ENCODE data around the gene PLET1. TPM values are rescaled to one million over a fixed set of nuclear protein-coding genes. Genes with fewer than 3 reads are reported as not detected.

PLET1 gene
- total and polyA plus RNA-seq, 2 of the 8 experiments (the other 6 are each of a cell fraction or from before 2014, with no cell fraction given) = not detected

DNA sequence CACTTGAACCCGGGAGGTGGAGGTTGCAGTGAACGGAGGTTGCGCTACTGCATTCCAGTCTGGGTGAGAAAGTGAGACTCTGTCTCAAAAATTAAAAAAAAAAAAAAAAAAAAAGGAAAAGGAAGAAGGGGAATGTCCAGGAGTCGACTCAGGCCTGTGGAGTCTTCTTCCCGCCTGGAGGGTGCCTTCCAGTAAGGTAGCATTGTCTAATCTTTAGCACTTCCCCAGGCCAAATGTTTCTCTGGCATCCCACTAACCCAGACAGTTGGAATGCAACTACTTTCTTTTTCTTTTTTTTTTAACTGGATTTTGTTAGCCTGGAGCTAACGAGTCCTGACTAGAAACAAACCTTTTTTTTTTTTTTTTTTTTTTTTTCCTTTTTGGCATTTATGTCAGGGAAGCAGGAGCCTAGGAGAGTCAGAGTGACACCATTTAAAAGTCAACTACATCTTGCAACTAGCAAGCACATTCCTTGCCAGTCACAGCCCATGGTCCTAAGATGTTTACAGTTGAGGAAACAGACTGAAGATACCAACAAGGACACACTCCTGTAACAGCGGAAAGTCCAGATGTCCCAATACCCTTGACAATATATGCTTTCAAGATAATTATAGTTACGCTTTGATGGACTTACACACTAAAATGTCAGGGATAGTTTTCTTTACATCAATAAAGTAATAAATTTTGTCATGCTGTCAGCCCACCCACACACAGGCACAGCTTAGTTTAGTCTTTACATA, 10.6 kb downstream of the PLET1 start:
- CTCF ChIA-PET (ENCODE audit: partially characterized antibody) = interaction anchor here (0.7 to 1.0 kb wide), 2 partner anchors 8 to 31 kb away, joined by 3 read pairs; no protein-coding TSS in a partner anchor
- WGBS, 2 experiments (ENCODE audit: extremely low coverage in 1 of 2, insufficient coverage in 1 of 2, insufficient read length in 1 of 2, insufficient replicate concordance in 2 of 2, low coverage in 1 of 2, low lambda C conversion rate in 2 of 2, missing lambda C conversion rate in 1 of 2) = 97% methylated on average over 6 of the region's 8 CpGs; no CpG with 5 or more reads in 1 of the 2 experiments
- TF ChIP-seq TCF12 (IDR thresholded peaks at IDR 0.05; ENCODE audit: low read depth, low read length) (no peak), BACH1 (IDR thresholded peaks at IDR 0.05; ENCODE audit: low read length) (no peak), RAD21 (IDR thresholded peaks at IDR 0.05 in 1 of 2, conservative IDR thresholded peaks at IDR 0.05 in 1 of 2; ENCODE audit: low read depth in 2 of 2, low read length in 2 of 2) (no peak), JUN (IDR thresholded peaks at IDR 0.05; ENCODE audit: low read depth, low read length) (no peak)
- TF ChIP-seq, protein P1, sequence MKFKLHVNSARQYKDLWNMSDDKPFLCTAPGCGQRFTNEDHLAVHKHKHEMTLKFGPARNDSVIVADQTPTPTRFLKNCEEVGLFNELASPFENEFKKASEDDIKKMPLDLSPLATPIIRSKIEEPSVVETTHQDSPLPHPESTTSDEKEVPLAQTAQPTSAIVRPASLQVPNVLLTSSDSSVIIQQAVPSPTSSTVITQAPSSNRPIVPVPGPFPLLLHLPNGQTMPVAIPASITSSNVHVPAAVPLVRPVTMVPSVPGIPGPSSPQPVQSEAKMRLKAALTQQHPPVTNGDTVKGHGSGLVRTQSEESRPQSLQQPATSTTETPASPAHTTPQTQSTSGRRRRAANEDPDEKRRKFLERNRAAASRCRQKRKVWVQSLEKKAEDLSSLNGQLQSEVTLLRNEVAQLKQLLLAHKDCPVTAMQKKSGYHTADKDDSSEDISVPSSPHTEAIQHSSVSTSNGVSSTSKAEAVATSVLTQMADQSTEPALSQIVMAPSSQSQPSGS (IDR thresholded peaks at IDR 0.05; ENCODE audit: low read length) = no peak
- TF ChIP-seq, protein P2, sequence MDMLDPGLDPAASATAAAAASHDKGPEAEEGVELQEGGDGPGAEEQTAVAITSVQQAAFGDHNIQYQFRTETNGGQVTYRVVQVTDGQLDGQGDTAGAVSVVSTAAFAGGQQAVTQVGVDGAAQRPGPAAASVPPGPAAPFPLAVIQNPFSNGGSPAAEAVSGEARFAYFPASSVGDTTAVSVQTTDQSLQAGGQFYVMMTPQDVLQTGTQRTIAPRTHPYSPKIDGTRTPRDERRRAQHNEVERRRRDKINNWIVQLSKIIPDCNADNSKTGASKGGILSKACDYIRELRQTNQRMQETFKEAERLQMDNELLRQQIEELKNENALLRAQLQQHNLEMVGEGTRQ (IDR thresholded peaks at IDR 0.05; ENCODE audit: low read length) = no peak

More for the DNA sequence above, 10.6 kb downstream of the PLET1 start:
- Histone ChIP-seq H3K23me2 (ENCODE audit: low read depth, low read length) (peaks cover 10% of the 10 kb centered on the region; the same call in 1 of the 2 replicates), H2BK20ac (ENCODE audit: low read length) (no peak overlapping the region), H4K20me1 (replicated peaks in 1 of 2; ENCODE audit: control insufficient read depth in 1 of 2, insufficient read depth in 2 of 2, low read length in 2 of 2) (peaks cover 0 to 9% of the 10 kb centered on the region in 2 experiments), H4K91ac (replicated peaks; ENCODE audit: insufficient read length, low read length) (no peak overlapping the region), H3K9ac (replicated peaks in 1 of 4; ENCODE audit: extremely low read depth in 1 of 4, low read depth in 3 of 4, low read length in 3 of 4) (no peak overlapping the region), H3K79me2 (ENCODE audit: control insufficient read depth in 1 of 2, insufficient read depth in 2 of 2, low read length in 2 of 2) (no peaks in the 10 kb centered on the region), H2BK120ac (replicated peaks; ENCODE audit: low read depth, low read length) (no peak overlapping the region), H3K4me2 (ENCODE audit: insufficient read depth in 1 of 2, low read depth in 2 of 2, low read length in 2 of 2) (no peak overlapping the region), H2AK5ac (ENCODE audit: low read depth, low read length) (no peak overlapping the region), H3K18ac (ENCODE audit: extremely low read depth, low read length) (no peak overlapping the region), H4K8ac (ENCODE audit: extremely low read depth, insufficient read depth, low read length) (no peak overlapping the region), H3K79me1 (ENCODE audit: low read depth, low read length) (no peaks in the 10 kb centered on the region), H3K27me3 (replicated peaks in 1 of 4; ENCODE audit: control insufficient read depth in 3 of 4, extremely low read depth in 1 of 4, insufficient read depth in 3 of 4, low read length in 3 of 4) (no peaks in the 10 kb centered on the region; a peak in 1 of 7 replicates), H3K56ac (replicated peaks; ENCODE audit: insufficient read length, low read depth, low read length) (no peak overlapping the region), H2BK15ac (ENCODE audit: low read length) (no peak overlapping the region), H3K4me3 (ENCODE audit: extremely low read depth in 1 of 4, insufficient read depth in 2 of 4, low read depth in 3 of 4, low read length in 4 of 4) (no peak overlapping the region), H4K5ac (ENCODE audit: insufficient read length, low read depth, low read length) (no peak overlapping the region), H3K14ac (ENCODE audit: insufficient read length) (no peak overlapping the region), H3K36me3 (ENCODE audit: control insufficient read depth in 2 of 4, insufficient read depth in 4 of 4, low read length in 3 of 4) (no peaks in the 10 kb centered on the region), H3K4me1 (replicated peaks in 1 of 4; ENCODE audit: control insufficient read depth in 3 of 4, insufficient read depth in 4 of 4, low read length in 3 of 4) (no peaks in the 10 kb centered on the region), H3K9me3 (ENCODE audit: insufficient read depth in 2 of 2, low read depth in 1 of 2, low read length in 1 of 2) (no peaks in the 10 kb centered on the region), H3K4ac (replicated peaks; ENCODE audit: insufficient read length, low read depth, low read length) (no peak overlapping the region), H2BK12ac (ENCODE audit: low read depth, low read length) (no peak overlapping the region), H3K23ac (ENCODE audit: insufficient read length) (no peak overlapping the region), H2AFZ (ENCODE audit: low read length) (no peak overlapping the region), H3K27ac (ENCODE audit: low read depth, low read length) (no peak overlapping the region), H2BK5ac (ENCODE audit: low read depth, low read length) (no peak overlapping the region)
- DNase-seq (ENCODE audit: low read depth in 1 of 2, low spot score in 2 of 2) = no peak
- no peak for FAIRE-seq
- POLR2A ChIA-PET (ENCODE audit: partially characterized antibody) = interaction anchor here (0.6 kb wide), 1 partner anchor 23 kb away, joined by 3 read pairs; no protein-coding TSS in a partner anchor
